ENCODE data around the gene SLC23A2.

Gene SLC23A2

DNA sequence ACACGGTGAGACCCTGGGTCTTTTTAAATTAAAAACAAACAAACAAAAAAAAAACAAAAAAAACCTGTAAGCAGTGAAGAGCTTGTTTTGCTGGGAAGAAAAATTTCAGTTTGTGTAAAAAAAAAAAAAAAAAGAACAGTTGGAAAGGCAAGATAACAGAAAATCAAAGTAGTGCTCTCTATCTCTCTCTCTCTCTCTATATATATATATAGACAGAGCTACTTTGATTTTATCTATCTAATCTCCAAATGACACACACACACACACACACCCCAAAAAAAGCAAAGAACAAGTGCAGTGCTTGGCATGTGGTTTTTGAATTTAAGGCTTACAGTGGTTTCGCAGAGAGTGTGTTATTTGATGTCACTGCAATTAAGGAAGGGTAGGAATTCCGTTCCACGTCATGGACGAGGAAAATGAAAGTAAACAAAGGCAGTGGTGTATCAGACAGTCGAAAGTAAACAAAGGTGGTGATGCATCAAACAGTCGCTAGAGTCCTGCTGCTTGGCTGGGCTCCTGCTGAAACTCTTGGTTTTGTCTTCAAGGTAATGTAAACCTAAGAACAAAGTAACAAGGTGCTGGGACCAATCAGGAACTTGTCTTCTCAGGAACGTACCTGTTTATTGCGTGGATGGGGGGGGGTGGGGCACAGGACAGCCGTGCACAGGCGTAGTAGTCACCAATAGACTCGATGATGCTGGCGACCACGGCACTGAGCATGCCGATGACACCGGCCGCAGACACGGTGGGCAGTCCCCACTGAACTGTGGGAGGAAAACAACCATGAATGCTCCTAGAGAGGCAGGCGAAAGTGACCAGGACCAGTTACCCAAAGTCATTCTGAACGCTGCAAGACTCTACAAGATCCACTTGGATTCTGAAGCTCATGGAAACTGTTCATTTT lies 131.8 kb downstream of the SLC23A2 start:
- Histone ChIP-seq H3K27ac (no peak overlapping the region), H3K36me3 (peaks cover 41 to 75% (median 54%) of the 10 kb centered on the region in 3 donors), H3K9me3 (no peaks in the 10 kb centered on the region), H3K27me3 (no peaks in the 10 kb centered on the region), H3K4me1 (no peaks in the 10 kb centered on the region), H3K4me3 (no peak overlapping the region)
- no peak for DNase-seq
- intact Hi-C loops (cut with DNase I; ENCODE audit: low total_unique reads) = no loop called here
- TF ChIP-seq, protein P1, sequence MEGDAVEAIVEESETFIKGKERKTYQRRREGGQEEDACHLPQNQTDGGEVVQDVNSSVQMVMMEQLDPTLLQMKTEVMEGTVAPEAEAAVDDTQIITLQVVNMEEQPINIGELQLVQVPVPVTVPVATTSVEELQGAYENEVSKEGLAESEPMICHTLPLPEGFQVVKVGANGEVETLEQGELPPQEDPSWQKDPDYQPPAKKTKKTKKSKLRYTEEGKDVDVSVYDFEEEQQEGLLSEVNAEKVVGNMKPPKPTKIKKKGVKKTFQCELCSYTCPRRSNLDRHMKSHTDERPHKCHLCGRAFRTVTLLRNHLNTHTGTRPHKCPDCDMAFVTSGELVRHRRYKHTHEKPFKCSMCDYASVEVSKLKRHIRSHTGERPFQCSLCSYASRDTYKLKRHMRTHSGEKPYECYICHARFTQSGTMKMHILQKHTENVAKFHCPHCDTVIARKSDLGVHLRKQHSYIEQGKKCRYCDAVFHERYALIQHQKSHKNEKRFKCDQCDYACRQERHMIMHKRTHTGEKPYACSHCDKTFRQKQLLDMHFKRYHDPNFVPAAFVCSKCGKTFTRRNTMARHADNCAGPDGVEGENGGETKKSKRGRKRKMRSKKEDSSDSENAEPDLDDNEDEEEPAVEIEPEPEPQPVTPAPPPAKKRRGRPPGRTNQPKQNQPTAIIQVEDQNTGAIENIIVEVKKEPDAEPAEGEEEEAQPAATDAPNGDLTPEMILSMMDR (IDR thresholded peaks at IDR 0.05) = no peak

DNA sequence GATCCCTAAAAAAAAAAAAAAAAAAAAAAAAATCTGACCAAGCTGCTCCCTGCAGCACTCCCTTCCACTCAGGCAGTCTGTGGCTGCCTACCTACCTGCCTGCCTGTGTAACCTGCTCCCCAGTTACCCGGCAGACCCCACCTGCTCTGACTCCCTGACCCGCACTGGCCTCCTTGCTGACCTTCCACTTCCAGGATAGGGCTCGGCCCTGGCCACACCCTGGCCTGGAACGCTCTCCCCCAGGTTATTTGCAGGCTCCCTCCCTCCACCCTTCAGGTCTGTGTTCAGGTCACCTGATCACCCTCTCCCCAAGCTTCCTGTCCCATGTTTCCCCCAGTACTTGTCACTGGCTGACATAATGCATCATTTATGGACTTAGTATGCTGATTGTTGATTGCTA lies 134.3 kb downstream of the SLC23A2 start:
- H3K27ac ChIP-seq = no peak overlapping the region
- H3K27me3 ChIP-seq = no peaks in the 10 kb centered on the region
- H3K36me3 ChIP-seq = peaks cover 18 to 75% (median 47%) of the 10 kb centered on the region in 3 donors
- no peak for DNase-seq
- no peaks in the 10 kb centered on the region for H3K9me3 ChIP-seq
- no peaks in the 10 kb centered on the region for H3K4me1 ChIP-seq
- intact Hi-C loops (cut with DNase I; ENCODE audit: low total_unique reads) = no loop called here
- TF ChIP-seq, protein P1 (IDR thresholded peaks at IDR 0.05) = no peak
- no peak overlapping the region for H3K4me3 ChIP-seq

DNA sequence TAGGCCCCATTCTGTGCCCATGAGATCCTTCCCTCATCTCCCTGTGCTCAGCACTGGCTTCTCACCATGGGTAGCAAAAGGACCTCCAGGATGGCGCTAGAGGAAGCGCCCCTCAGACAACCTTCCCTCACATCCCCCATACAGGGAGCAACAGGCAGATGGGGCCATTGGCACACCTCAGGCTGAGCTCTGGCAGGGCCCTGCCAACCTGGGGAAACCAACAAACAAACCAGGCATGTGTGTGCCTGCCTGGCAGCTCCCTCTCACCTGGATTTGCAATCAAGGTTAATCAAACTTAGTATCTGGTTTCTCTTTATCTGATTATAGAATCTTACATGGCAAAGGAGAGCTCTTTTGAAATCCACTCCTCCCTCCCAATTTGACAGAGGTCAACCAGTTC lies 134.9 kb downstream of the SLC23A2 start:
- Histone ChIP-seq H3K27me3 (no peaks in the 10 kb centered on the region), H3K36me3 (peaks cover 21 to 76% (median 51%) of the 10 kb centered on the region in 3 donors), H3K4me1 (no peaks in the 10 kb centered on the region), H3K9me3 (no peaks in the 10 kb centered on the region), H3K4me3 (no peak overlapping the region), H3K27ac (no peak overlapping the region)
- intact Hi-C loops (cut with DNase I; ENCODE audit: low total_unique reads) = no loop called here
- no peak for DNase-seq
- TF ChIP-seq, protein P1 (IDR thresholded peaks at IDR 0.05) = no peak

DNA sequence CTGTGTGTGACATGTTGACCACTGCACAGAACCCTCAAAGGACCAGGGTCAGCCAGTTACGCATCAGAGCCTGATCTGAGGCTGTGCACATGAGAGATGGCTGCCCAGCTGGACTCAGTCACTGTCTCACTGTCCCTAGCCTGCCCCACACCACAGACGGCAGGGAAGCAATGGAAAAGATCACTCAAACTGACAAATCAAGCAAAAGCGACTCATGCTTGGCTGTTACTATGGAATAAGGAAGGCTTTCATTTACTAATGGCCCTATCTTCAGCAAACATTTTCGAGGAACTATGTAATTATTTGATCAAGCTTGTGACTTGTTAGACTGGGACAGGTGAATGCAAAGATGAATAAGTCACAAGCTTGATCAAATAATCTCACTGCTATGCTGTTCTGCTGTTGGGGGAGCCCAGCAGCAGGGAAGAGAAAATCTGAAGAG lies 137.0 kb downstream of the SLC23A2 start:
- H3K27ac ChIP-seq = no peak overlapping the region
- TF ChIP-seq, protein P1 (IDR thresholded peaks at IDR 0.05) = no peak
- H3K4me1 ChIP-seq = no peaks in the 10 kb centered on the region
- peaks cover 30 to 79% (median 62%) of the 10 kb centered on the region in 3 donors for H3K36me3 ChIP-seq
- no peaks in the 10 kb centered on the region for H3K9me3 ChIP-seq
- DNase-seq = no peak
- intact Hi-C loops (cut with DNase I; ENCODE audit: low total_unique reads) = loop anchor here (2.0 kb wide), 1 partner anchor 50 kb away; no protein-coding TSS in a partner anchor
- H3K4me3 ChIP-seq = no peak overlapping the region
- no peaks in the 10 kb centered on the region for H3K27me3 ChIP-seq

DNA sequence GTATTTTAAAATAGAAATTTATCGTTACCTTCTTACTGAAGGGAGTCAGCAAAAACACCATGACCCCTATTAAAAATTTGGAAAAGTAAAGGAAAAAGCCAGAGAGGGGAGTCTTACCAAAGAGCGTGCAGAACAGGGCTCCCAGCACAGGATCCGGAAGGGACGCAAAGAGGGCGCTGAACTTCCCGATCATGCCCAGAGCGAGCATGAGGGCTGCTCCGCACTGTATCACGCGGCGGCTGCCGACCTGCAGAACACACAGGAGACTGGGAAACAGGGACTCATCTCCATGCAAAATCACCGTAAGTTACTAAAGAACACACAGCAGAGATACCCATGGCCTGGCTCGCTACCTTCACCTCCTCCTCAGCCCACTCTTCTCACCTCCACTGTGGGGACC lies 138.6 kb downstream of the SLC23A2 start:
- TF ChIP-seq, protein P1 (IDR thresholded peaks at IDR 0.05) = no peak
- Histone ChIP-seq H3K36me3 (peaks cover 37 to 89% (median 75%) of the 10 kb centered on the region in 3 donors), H3K27me3 (no peaks in the 10 kb centered on the region), H3K9me3 (no peaks in the 10 kb centered on the region), H3K4me3 (no peak overlapping the region), H3K27ac (no peak overlapping the region), H3K4me1 (no peaks in the 10 kb centered on the region)
- intact Hi-C loops (cut with DNase I; ENCODE audit: low total_unique reads) = no loop called here
- DNase-seq = no peak

Measured in tibial artery (tissue), 4 donors.